ENCODE results near the gene CDH4. TPM values are rescaled to one million over a fixed set of nuclear protein-coding genes. Genes with fewer than 3 reads are reported as not detected.

CDH4 gene
- polyA plus RNA-seq, 1 donor (not counting 4 experiments of a cell fraction or from before 2014, with no cell fraction given) = 2.2 TPM

DNA sequence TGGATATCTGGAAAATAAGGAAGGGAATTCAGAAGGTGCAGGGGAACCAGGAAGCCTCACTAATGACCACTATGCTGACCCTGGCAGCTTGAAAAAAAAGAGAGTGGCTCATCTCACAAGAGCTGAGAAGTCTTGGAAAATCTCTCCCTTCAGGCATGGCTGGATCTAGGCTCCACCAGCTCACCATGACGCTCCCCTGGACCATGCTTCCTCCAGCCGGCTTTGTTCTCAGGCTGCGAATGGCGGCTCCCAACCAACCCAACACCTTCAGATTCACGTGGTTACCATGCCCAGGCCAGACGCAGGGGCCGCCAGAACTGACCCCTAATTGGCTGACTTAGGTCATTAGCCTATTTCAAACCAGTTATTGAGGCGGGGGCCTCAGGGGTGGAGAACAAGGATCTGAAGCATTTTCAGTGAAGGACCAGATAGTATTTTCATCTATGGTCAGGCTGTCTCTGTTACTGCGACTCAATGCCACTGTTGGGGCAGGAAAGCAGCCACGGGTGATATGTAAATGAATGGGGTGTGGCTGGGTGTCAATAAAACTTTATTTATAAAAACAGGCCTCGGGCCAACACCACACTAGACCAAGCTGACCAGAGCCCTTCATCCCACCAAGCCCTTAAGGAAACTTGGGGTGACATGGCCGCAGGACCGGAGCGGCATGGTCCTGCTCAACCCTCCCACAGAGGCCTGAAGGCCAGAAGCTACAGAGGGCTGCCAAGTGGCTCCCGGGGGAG, 653.9 kb downstream of the CDH4 start:
- Histone ChIP-seq H3K4me2 (ENCODE audit: control insufficient read depth, extremely low read depth, insufficient read depth, low read depth, low read length) (no peak overlapping the region), H2AFZ (ENCODE audit: control insufficient read depth, low read length) (no peak overlapping the region), H3K27ac (ENCODE audit: control insufficient read depth, insufficient read depth, low read length) (no peak overlapping the region), H3K4me3 (ENCODE audit: control insufficient read depth in 2 of 3, extremely low read depth in 1 of 3, insufficient read depth in 2 of 3, low read depth in 1 of 3, low read length in 3 of 3) (no peak overlapping the region), H3K4me1 (ENCODE audit: control insufficient read depth, extremely low read depth, insufficient read depth, low read length) (no peaks in the 10 kb centered on the region), H3K36me3 (ENCODE audit: control insufficient read depth in 2 of 2, extremely low read depth in 1 of 2, insufficient read depth in 2 of 2, low read length in 2 of 2) (no peaks in the 10 kb centered on the region), H3K9me3 (ENCODE audit: control insufficient read depth, low read depth, low read length) (no peaks in the 10 kb centered on the region), H3K9ac (ENCODE audit: control insufficient read depth, extremely low read depth, insufficient read depth, low read length) (no peak overlapping the region), H3K9me1 (ENCODE audit: control insufficient read depth, extremely low read depth, insufficient read depth, low read length) (no peaks in the 10 kb centered on the region), H3K79me2 (ENCODE audit: control insufficient read depth, insufficient read depth, low read length) (no peaks in the 10 kb centered on the region), H3K27me3 (ENCODE audit: control insufficient read depth, extremely low read depth, insufficient read depth, low read length) (no peaks in the 10 kb centered on the region), H4K20me1 (ENCODE audit: control insufficient read depth, extremely low read depth, insufficient read depth, low read length) (peaks cover 2% of the 10 kb centered on the region)
- FAIRE-seq (no peak), DNase-seq (ENCODE audit: low read depth, low spot score) (no peak)
- dilution Hi-C loops (cut with MboI; ENCODE audit: extremely low pct_ligation_motif_present, low sequenced_read_pairs) = no loop called here
- TF ChIP-seq EZH2 (IDR thresholded peaks at IDR 0.05; ENCODE audit: low read length) = no peak
- TF ChIP-seq, protein P1, sequence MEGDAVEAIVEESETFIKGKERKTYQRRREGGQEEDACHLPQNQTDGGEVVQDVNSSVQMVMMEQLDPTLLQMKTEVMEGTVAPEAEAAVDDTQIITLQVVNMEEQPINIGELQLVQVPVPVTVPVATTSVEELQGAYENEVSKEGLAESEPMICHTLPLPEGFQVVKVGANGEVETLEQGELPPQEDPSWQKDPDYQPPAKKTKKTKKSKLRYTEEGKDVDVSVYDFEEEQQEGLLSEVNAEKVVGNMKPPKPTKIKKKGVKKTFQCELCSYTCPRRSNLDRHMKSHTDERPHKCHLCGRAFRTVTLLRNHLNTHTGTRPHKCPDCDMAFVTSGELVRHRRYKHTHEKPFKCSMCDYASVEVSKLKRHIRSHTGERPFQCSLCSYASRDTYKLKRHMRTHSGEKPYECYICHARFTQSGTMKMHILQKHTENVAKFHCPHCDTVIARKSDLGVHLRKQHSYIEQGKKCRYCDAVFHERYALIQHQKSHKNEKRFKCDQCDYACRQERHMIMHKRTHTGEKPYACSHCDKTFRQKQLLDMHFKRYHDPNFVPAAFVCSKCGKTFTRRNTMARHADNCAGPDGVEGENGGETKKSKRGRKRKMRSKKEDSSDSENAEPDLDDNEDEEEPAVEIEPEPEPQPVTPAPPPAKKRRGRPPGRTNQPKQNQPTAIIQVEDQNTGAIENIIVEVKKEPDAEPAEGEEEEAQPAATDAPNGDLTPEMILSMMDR (optimal IDR thresholded peaks at IDR 0.05 in 1 of 3, IDR thresholded peaks at IDR 0.05 in 1 of 3, conservative IDR thresholded peaks at IDR 0.05 in 1 of 3; ENCODE audit: extremely low read depth in 1 of 3, insufficient read depth in 2 of 3, low read length in 3 of 3) = no peak

DNA sequence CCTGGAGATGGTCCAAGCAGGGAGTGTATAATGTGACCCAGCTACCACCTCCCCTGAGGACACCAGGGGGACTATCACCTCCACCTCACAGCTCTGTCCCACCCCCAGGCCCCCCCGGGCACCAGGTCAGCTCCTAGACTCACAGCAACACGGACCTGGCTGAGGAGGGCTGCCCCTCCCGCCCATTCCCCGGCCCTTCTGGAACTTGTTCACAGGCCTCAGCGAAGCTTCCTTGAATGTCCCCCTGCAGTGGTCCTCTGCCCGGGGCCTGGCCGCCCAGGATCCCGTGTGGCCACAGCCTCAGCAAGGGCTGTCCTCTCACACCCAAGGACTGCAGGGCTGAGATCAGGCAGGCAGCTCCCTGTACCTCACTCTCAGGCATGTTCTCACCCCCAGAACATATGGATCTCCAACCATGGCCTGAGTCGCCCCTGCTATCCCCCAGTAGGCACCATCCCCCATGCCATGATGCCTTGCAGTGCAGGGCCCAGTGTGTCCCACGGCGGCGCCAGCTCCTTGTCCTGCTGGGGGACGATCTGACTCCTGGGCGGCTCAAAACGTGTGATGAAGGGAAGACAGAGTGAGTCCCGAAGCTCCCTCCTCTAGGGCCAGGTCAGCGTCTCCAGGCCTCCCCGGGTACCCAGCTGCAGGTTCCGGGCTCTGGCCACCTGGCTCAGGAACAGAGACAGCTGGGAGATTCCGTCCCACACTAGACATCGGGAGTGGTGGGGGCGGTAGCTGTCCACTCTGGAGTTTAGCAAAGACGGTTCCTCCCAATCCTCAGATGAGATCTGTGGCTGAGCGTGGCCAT, 655.2 kb downstream of the CDH4 start:
- peaks cover 2% of the 10 kb centered on the region for H4K20me1 ChIP-seq (ENCODE audit: control insufficient read depth, extremely low read depth, insufficient read depth, low read length)
- H3K36me3 ChIP-seq (ENCODE audit: control insufficient read depth in 2 of 2, extremely low read depth in 1 of 2, insufficient read depth in 2 of 2, low read length in 2 of 2) = no peaks in the 10 kb centered on the region
- dilution Hi-C loops (cut with MboI; ENCODE audit: extremely low pct_ligation_motif_present, low sequenced_read_pairs) = no loop called here
- H3K27ac ChIP-seq (ENCODE audit: control insufficient read depth, insufficient read depth, low read length) = no peak overlapping the region
- DNase-seq (ENCODE audit: low read depth, low spot score) = no peak
- no peak overlapping the region for H2AFZ ChIP-seq (ENCODE audit: control insufficient read depth, low read length)
- no peak overlapping the region for H3K4me2 ChIP-seq (ENCODE audit: control insufficient read depth, extremely low read depth, insufficient read depth, low read depth, low read length)
- no peaks in the 10 kb centered on the region for H3K9me1 ChIP-seq (ENCODE audit: control insufficient read depth, extremely low read depth, insufficient read depth, low read length)
- no peaks in the 10 kb centered on the region for H3K4me1 ChIP-seq (ENCODE audit: control insufficient read depth, extremely low read depth, insufficient read depth, low read length)
- no peaks in the 10 kb centered on the region for H3K9me3 ChIP-seq (ENCODE audit: control insufficient read depth, low read depth, low read length)
- H3K9ac ChIP-seq (ENCODE audit: control insufficient read depth, extremely low read depth, insufficient read depth, low read length) = no peak overlapping the region
- H3K27me3 ChIP-seq (ENCODE audit: control insufficient read depth, extremely low read depth, insufficient read depth, low read length) = no peaks in the 10 kb centered on the region
- no peaks in the 10 kb centered on the region for H3K79me2 ChIP-seq (ENCODE audit: control insufficient read depth, insufficient read depth, low read length)
- no peak for FAIRE-seq
- H3K4me3 ChIP-seq (ENCODE audit: control insufficient read depth in 2 of 3, extremely low read depth in 1 of 3, insufficient read depth in 2 of 3, low read depth in 1 of 3, low read length in 3 of 3) = no peak overlapping the region
- TF ChIP-seq EZH2 (IDR thresholded peaks at IDR 0.05; ENCODE audit: low read length) = no peak
- TF ChIP-seq, protein P1 (optimal IDR thresholded peaks at IDR 0.05 in 1 of 3, IDR thresholded peaks at IDR 0.05 in 1 of 3, conservative IDR thresholded peaks at IDR 0.05 in 1 of 3; ENCODE audit: extremely low read depth in 1 of 3, insufficient read depth in 2 of 3, low read length in 3 of 3) = no peak

Measured in keratinocyte (primary cell).